K562 (cell line): ENCODE measurements around the gene NT5DC4. TPM values are rescaled to one million over a fixed set of nuclear protein-coding genes. Genes with fewer than 3 reads are reported as not detected.

Experiments used
- BCLAF1 ChIP-seq, 2 experiments: fragments of 450-650 bp in 1 of 2; IDR thresholded peaks; 2 replicates each; pipeline ENCODE4 v1.6.1; 2011 to 2017; ENCODE audit warnings: low read depth in 2 of 2, antibody characterized with exemption in 1 of 2, borderline replicate concordance in 1 of 2, low read length in 1 of 2, mild to moderate bottlenecking in 1 of 2, mixed read lengths in 1 of 2; ENCODE audit not compliant: control insufficient read depth in 1 of 2
- BRCA1 ChIP-seq, 2 experiments: fragments of 450-650 bp in 1 of 2; sonication (generic) in 1 of 2; formaldehyde crosslinking in 1 of 2; IDR thresholded peaks; 2 replicates each; pipeline versions ENCODE4 v1.5.0 to v1.6.1; 2017 to 2020; ENCODE audit warnings: mild to moderate bottlenecking in 1 of 2, missing genetic modification reagents in 1 of 2
- BRF2 ChIP-seq: IDR thresholded peaks from 3 replicates; pipeline ENCODE4 v1.6.1; 2011; ENCODE audit warnings: borderline replicate concordance, mild to moderate bottlenecking; ENCODE audit not compliant: insufficient read length, insufficient read depth
- CSDE1 ChIP-seq, 2 experiments: fragments of 450-650 bp; IDR thresholded peaks; 2 replicates each; pipeline ENCODE4 v1.6.1; 2016; ENCODE audit warnings: mild to moderate bottlenecking in 1 of 2
- ELF2 ChIP-seq: fragments of 250-450 bp; sonication (Bioruptor Pico); IDR thresholded peaks from 2 replicates; pipeline ENCODE4 v1.5.0; 2021; ENCODE audit warnings: mild to moderate bottlenecking
- ERF ChIP-seq: fragments of 450-650 bp; formaldehyde crosslinking; IDR thresholded peaks from 2 replicates; pipeline ENCODE4 v1.4.0; 2020; ENCODE audit warnings: mild to moderate bottlenecking, mixed read lengths
- KDM4B ChIP-seq, 2 experiments: fragments of 450-650 bp in 1 of 2; sonication (generic) in 1 of 2; IDR thresholded peaks; 2 replicates each; pipeline ENCODE4 v1.6.1; 2016 to 2017; ENCODE audit warnings: borderline replicate concordance in 2 of 2, antibody characterized with exemption in 1 of 2, low read depth in 1 of 2, mild to moderate bottlenecking in 1 of 2
- MTA1 ChIP-seq: fragments of 450-650 bp; IDR thresholded peaks from 2 replicates; pipeline ENCODE4 v1.6.1; 2017; ENCODE audit warnings: borderline replicate concordance
- MTA3 ChIP-seq: fragments of 450-650 bp; formaldehyde crosslinking; IDR thresholded peaks from 2 replicates; pipeline ENCODE4 v1.6.1; 2017; ENCODE audit warnings: mild to moderate bottlenecking, borderline replicate concordance
- POLR2AphosphoS5 ChIP-seq: IDR thresholded peaks from 2 replicates; pipeline ENCODE4 v1.6.1; 2011; ENCODE audit warnings: mild to moderate bottlenecking, low read depth, low read length, moderate library complexity; ENCODE audit not compliant: control insufficient read depth, insufficient read depth
- PURB ChIP-seq: sonication (generic); formaldehyde crosslinking; IDR thresholded peaks from 2 replicates; pipeline ENCODE4 v1.9.0; 2021; ENCODE audit warnings: low read depth, mild to moderate bottlenecking, missing genetic modification reagents
- RERE ChIP-seq: sonication (generic); formaldehyde crosslinking; IDR thresholded peaks from 2 replicates; pipeline ENCODE4 v1.8.0; 2023; ENCODE audit warnings: missing genetic modification reagents, mild to moderate bottlenecking, borderline replicate concordance
- SUPT5H ChIP-seq: fragments of 450-650 bp; IDR thresholded peaks from 2 replicates; pipeline ENCODE4 v1.6.1; 2016
- TAL1 ChIP-seq: fragments of 450-650 bp; IDR thresholded peaks from 2 replicates; pipeline ENCODE4 v1.6.1; 2016; ENCODE audit warnings: mild to moderate bottlenecking
- ZKSCAN1 ChIP-seq: fragments of 150-350 bp; IDR thresholded peaks from 2 replicates; pipeline ENCODE4 v1.6.1; 2016; ENCODE audit warnings: low read depth, low read length
- ZNF24 ChIP-seq: fragments of 450-650 bp; IDR thresholded peaks from 2 replicates; pipeline ENCODE4 v1.6.1; 2016
- ZNF696 ChIP-seq: fragments of 250-450 bp; sonication (Bioruptor Pico); conservative IDR thresholded peaks from 2 replicates; pipeline ENCODE4 v1.4.0; 2020; ENCODE audit warnings: mild to moderate bottlenecking, moderate library complexity
- polyA plus RNA-seq, 8 experiments: library from polyadenylated mRNA; depleted of rRNA in 4 of 8; stranded (reverse) in 5 of 8; unstranded in 3 of 8; fragments of >200 nt; fragmentation: Nextera tagmentation in 2 of 8; fragmentation: Illumina TruSeq in 1 of 8; extraction: Ambion mirVana in 2 of 8; extraction: Trizol in 1 of 8; gene quantifications; 2 replicates each; pipeline versions ENCODE4 v1.2.1 to v1.2.3, GENCODE V29; 2011 to 2014; ENCODE audit warnings: inconsistent platforms in 1 of 8, missing spikeins in 1 of 8
- total RNA-seq, 7 experiments: library from RNA; depleted of rRNA in 6 of 7; stranded (reverse); fragments of >200 nt in 6 of 7; fragmentation: Illumina TruSeq in 2 of 7; extraction: Trizol in 2 of 7; gene quantifications; 2 replicates each; pipeline versions ENCODE4 v1.2.1 to v1.2.3, GENCODE V29; 2011 to 2021; ENCODE audit warnings: low replicate concordance in 1 of 7

Gene NT5DC4
- total and polyA plus RNA-seq, 9 of the 15 experiments (the other 6 are each of a cell fraction or from before 2014, with no cell fraction given): 0.44 to 6.9 (median 2.5) TPM

- TF ChIP-seq BCLAF1 (IDR thresholded peaks at IDR 0.05; ENCODE audit: borderline replicate concordance in 1 of 2, control insufficient read depth in 1 of 2, low read depth in 2 of 2, low read length in 1 of 2): no peak
- peak; percentile 36; the same call in 1 of the 2 replicates for TF ChIP-seq ELF2
- peak; percentile 84 for TF ChIP-seq MTA1
- TF ChIP-seq ZKSCAN1: peak; percentile 54; the same call in 1 of the 2 replicates
- TF ChIP-seq MTA3: peak; percentile 70
- no peak for TF ChIP-seq RERE (CRISPR knock-in tag)
- no peak for TF ChIP-seq PURB
- TF ChIP-seq BRCA1 (IDR thresholded peaks at IDR 0.05): no peak
- TF ChIP-seq BRCA1 (CRISPR knock-in tag; IDR thresholded peaks at IDR 0.05): no peak
- peak; percentile 94 for TF ChIP-seq TAL1
- no peak for TF ChIP-seq SUPT5H
- no peak for TF ChIP-seq CSDE1 (IDR thresholded peaks at IDR 0.05)
- TF ChIP-seq ZNF696 (CRISPR knock-in tag): no peak
- no peak for TF ChIP-seq BRF2
- TF ChIP-seq ZNF24: no peak; the same call in 1 of the 2 replicates
- TF ChIP-seq KDM4B (IDR thresholded peaks at IDR 0.05; ENCODE audit: borderline replicate concordance in 2 of 2, low read depth in 1 of 2): no peak
- no peak for TF ChIP-seq ERF (CRISPR knock-in tag)
- peak; percentile 96 for TF ChIP-seq POLR2AphosphoS5
These were observed 37.0 kb upstream of the NT5DC4 start (continued) for GRCh38 chr2:112683550-112684414.
